C4-2B (cell line): ENCODE data around the gene HLCS.

Experiments used
- CTCF ChIP-seq: fragments of 450-650 bp; conservative IDR thresholded peaks from 2 replicates; pipeline ENCODE4 v1.5.1; 2017; ENCODE audit warnings: mild to moderate bottlenecking
- ZFX ChIP-seq: fragments of 450-650 bp; IDR thresholded peaks from 2 replicates; pipeline ENCODE4 v1.6.1; 2017

GRCh38 chr21:36976228-36976861, 9.9 kb upstream of the HLCS start:
- TF ChIP-seq ZFX (no peak), CTCF (no peak)
